Embryonic facial prominence (tissue), 1 donor: ENCODE measurements around the gene MRPL53.
"Not testable (repeated sequence)": the region's sequence is repeated elsewhere in the genome, so short reads cannot be mapped to it uniquely, and the experiment has no call there.

Experiments
- DNase-seq: peaks from one replicate; pipeline ENCODE4 v3.0.0-alpha.2; 2016; ENCODE audit errors: extremely low spot score

The MRPL53 gene

GRCh38 chr2:74502720-74503505 lies 30.4 kb upstream of the MRPL53 start:
- DNase-seq, result no peak

- no peak for DNase-seq
Measured at GRCh38 chr2:74502147-74502719, 29.8 kb upstream of the MRPL53 start.

- no peak for DNase-seq
Measured at GRCh38 chr2:74501335-74502071, 29.0 kb upstream of the MRPL53 start.

GRCh38 chr2:74500578-74500946 lies 28.1 kb upstream of the MRPL53 start:
- DNase-seq, result no peak

- DNase-seq, result no peak
Measured at GRCh38 chr2:74499940-74500577, 27.6 kb upstream of the MRPL53 start.

- DNase-seq, result no peak
Measured at GRCh38 chr2:74499267-74499939, 26.9 kb upstream of the MRPL53 start, which contains the start of gene LBX2. Gene LBX2 (minus strand): TSS chr2:74499603. CDS start chr2:74499537, 66 bp downstream.

GRCh38 chr2:74498500-74499266 lies 26.2 kb upstream of the MRPL53 start:
- DNase-seq, result no peak

GRCh38 chr2:74497777-74498499 lies 25.5 kb upstream of the MRPL53 start:
- no peak for DNase-seq

GRCh38 chr2:74496997-74497776 lies 24.7 kb upstream of the MRPL53 start:
- DNase-seq, result no peak

- DNase-seq, result no peak
Measured at GRCh38 chr2:74495440-74495839, 23.0 kb upstream of the MRPL53 start.

- DNase-seq, result no peak
Measured at GRCh38 chr2:74493546-74493945, 21.1 kb upstream of the MRPL53 start.

- no peak for DNase-seq
Measured at GRCh38 chr2:74491648-74492544, 19.4 kb upstream of the MRPL53 start.

GRCh38 chr2:74489906-74490305 lies 17.4 kb upstream of the MRPL53 start:
- DNase-seq, result no peak

- DNase-seq, result no peak
Measured at GRCh38 chr2:74488643-74489481, 16.4 kb upstream of the MRPL53 start.

- no peak for DNase-seq
Measured at GRCh38 chr2:74486141-74486540, 13.7 kb upstream of the MRPL53 start.

GRCh38 chr2:74483675-74484164 lies 11.2 kb upstream of the MRPL53 start:
- not testable (repeated sequence) for DNase-seq
